AG04450 (cell line): ENCODE results near the gene TANGO2. TPM values are rescaled to one million over a fixed set of nuclear protein-coding genes. Genes with fewer than 3 reads are reported as not detected.

Experiments
- CTCF ChIA-PET: fragments of 300-600, 350-600 bp; formaldehyde crosslinking; extraction: SDS; loops from one replicate; lab custom pipeline; 2022; ENCODE audit warnings: antibody characterized with exemption, inconsistent platforms; lab: Charles Lee
- POLR2A ChIA-PET: fragments of 350-600 bp; formaldehyde crosslinking; extraction: SDS; loops from one replicate; lab custom pipeline; 2021; ENCODE audit warnings: antibody characterized with exemption, inconsistent platforms; lab: Yijun Ruan, JAX
- DNase-seq: peaks from one replicate; pipeline ENCODE4 v3.0.0-alpha.2; 2011; ENCODE audit warnings: low read depth, low spot score
- H3K27ac ChIP-seq: one replicate; pipeline ENCODE4 v1.5.1; 2012; ENCODE audit warnings: low read depth, low read length, control low read depth
- H3K27me3 ChIP-seq: one replicate; pipeline ENCODE4 v1.6.0; 2012; ENCODE audit warnings: low read length; ENCODE audit not compliant: control insufficient read depth, insufficient read depth
- H3K4me3 ChIP-seq: 2 replicates; pipeline ENCODE4 v1.5.1; 2011; ENCODE audit warnings: mild to moderate bottlenecking, low read depth, low read length, control low read depth
- H3K9me3 ChIP-seq: 2 replicates; pipeline ENCODE4 v1.5.1; 2012; ENCODE audit warnings: low read length; ENCODE audit not compliant: control insufficient read depth, insufficient read depth
- polyA plus RNA-seq: library from polyadenylated mRNA; depleted of rRNA; stranded (reverse); fragments of >200 nt; gene quantifications from 2 replicates; pipeline ENCODE4 v1.2.3, GENCODE V29; 2011
- TF ChIP-seq, protein P1 (sequence below): IDR thresholded peaks from 2 replicates; pipeline ENCODE4 v1.5.1; 2011; ENCODE audit warnings: low read depth, low read length, control low read depth, inconsistent platforms

The TANGO2 gene
- polyA plus RNA-seq, 1 experiment = 21.3 TPM

DNA sequence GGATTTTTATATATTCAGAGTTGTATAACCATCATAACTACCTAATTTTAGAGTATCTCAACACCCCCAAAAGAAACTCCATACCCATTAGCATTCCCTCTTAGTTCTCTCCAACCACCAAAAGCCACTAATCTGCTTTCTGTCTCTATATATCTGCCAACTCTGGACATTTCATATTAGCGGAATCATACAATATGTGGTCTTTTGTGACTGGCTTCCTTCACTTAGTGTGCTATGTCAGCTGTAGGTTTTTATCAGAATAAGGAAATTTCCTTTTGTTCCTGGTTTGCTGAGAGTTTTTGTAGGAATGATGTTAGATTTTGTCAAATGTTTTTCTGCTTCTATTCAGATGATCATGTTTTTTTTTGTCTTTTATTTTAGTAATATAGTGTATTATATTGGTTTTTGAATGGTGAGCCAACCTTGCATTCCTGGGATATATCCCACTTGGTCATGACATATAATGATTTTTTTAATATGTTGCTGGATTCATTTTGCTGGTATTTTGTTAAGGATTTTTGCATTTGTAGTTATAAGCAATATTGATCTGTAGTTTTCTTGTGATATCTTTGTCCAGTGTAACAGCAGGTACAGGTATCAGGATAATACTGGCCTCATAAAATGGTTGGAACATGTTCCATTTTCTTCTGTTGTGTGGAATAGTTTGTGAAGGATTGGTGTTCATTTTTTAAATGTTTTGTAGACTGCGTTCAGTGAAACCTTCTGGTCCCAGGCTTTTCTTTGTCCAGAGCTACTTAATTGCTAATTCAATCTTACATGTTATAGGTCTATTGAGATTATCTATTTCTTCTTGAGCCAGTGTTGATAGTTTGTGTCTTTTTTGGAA, 75.9 kb downstream of the TANGO2 start:
- POLR2A ChIA-PET = no interaction called here
- no peak overlapping the region for H3K27ac ChIP-seq
- CTCF ChIA-PET = no interaction called here
- H3K4me3 ChIP-seq = no peak overlapping the region
- no peak for DNase-seq
- H3K27me3 ChIP-seq = no peaks in the 10 kb centered on the region
- TF ChIP-seq, protein P1, sequence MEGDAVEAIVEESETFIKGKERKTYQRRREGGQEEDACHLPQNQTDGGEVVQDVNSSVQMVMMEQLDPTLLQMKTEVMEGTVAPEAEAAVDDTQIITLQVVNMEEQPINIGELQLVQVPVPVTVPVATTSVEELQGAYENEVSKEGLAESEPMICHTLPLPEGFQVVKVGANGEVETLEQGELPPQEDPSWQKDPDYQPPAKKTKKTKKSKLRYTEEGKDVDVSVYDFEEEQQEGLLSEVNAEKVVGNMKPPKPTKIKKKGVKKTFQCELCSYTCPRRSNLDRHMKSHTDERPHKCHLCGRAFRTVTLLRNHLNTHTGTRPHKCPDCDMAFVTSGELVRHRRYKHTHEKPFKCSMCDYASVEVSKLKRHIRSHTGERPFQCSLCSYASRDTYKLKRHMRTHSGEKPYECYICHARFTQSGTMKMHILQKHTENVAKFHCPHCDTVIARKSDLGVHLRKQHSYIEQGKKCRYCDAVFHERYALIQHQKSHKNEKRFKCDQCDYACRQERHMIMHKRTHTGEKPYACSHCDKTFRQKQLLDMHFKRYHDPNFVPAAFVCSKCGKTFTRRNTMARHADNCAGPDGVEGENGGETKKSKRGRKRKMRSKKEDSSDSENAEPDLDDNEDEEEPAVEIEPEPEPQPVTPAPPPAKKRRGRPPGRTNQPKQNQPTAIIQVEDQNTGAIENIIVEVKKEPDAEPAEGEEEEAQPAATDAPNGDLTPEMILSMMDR = no peak
- H3K9me3 ChIP-seq = no peaks in the 10 kb centered on the region

DNA sequence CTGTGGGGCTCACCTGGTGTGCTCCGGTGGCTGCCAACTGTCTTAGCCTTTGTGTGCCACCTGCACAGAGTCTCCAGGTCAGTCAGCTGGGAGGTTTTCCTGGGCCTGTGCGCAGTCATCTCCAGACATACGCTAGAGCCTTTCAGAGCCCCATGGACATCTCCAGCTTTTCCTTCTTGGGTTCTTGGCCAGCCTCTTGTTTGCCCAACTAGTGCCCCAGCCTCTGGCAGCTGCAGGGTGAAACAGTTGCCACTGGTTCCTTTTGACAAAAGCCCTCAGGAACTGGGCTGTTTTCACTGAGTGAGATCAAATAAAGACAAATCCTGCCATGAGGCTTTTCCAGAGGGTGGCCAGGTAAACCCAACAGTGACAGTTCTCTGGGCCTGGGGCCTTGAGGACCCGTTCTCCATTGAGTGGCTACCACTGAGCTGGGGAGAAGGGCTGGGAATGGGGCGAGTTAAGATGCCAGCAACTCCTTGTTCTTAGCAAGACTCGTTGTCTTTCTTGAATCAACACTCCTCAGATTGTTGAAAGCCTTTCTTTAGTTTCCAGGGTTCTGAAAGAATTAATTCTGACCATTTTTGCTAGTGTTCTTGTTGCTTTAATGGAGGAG, 78.3 kb downstream of the TANGO2 start:
- Histone ChIP-seq H3K27ac (no peak overlapping the region), H3K27me3 (no peaks in the 10 kb centered on the region), H3K4me3 (no peak overlapping the region), H3K9me3 (no peaks in the 10 kb centered on the region)
- POLR2A ChIA-PET = no interaction called here
- TF ChIP-seq, protein P1 = no peak
- CTCF ChIA-PET = no interaction called here
- no peak for DNase-seq

DNA sequence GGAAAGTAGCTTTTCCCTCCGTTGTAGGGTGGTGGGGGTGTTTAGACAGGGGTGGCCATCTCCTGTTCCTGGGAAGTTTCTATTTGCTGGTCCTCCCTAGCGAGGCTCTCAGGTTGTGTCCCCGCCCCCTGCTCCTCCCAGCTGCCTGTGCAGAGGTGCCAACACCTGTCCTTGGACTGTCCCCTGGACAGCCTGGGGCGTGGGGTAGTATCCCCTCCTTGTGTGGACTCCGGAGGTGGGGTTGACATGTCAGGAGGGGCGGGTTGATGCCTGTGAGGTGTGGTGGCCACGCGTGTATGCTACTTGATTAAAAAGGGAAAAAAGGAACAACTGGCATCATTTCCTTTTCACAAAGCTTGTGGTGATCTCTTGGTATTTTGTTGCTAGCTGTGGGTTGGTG, 80.7 kb downstream of the TANGO2 start:
- ChIA-PET POLR2A (no interaction called here), CTCF (no interaction called here)
- H3K27me3 ChIP-seq = no peaks in the 10 kb centered on the region
- no peak for DNase-seq
- TF ChIP-seq, protein P1 = no peak
- H3K4me3 ChIP-seq = no peak overlapping the region
- H3K27ac ChIP-seq = no peak overlapping the region
- no peaks in the 10 kb centered on the region for H3K9me3 ChIP-seq

DNA sequence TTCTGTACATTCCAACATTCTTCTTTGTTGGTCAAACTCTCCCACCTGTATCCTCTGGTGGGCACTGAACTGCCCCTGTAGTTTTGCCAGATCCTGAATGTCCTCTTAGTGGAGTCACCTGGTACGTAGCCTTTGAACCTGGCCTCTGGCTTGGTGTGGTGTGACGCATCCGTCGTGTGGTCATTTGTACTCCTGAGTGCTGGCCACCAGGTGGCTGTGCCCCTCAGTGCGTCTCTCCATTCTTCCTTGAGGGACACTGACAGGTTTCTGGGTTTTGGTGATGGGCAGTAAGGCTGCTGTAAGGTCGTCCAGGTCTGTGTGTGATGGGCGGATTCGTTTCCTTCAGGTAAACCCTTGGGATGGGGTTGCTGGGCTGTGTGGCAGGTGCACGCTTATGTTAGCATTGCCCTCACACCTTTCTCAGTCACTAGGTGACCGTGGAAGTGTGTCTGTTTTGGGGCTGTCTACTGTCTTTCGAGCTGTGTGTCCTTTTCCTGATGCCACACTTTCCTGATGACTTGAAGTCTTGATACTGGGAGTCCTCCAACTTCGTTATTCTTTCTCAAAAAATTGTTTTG, 81.4 kb downstream of the TANGO2 start:
- Histone ChIP-seq H3K9me3 (no peaks in the 10 kb centered on the region), H3K27ac (no peak overlapping the region), H3K27me3 (no peaks in the 10 kb centered on the region), H3K4me3 (no peak overlapping the region)
- ChIA-PET CTCF (no interaction called here), POLR2A (no interaction called here)
- TF ChIP-seq, protein P1 = peak; percentile 3; the same call in 1 of the 2 replicates
- no peak for DNase-seq
